Middle frontal gyrus (tissue), 1 donor: Measurements from ENCODE around the gene MAGEA11.
"Not testable (repeated sequence)": the region's sequence is repeated elsewhere in the genome, so short reads cannot be mapped to it uniquely, and the experiment has no call there.

Experiments used
- DNase-seq: peaks from one replicate; pipeline ENCODE4 v3.0.0-alpha.2; 2015; ENCODE audit warnings: low spot score; ENCODE audit errors: extremely low spot score

Gene MAGEA11

GRCh38 chrX:149717803-149718202 lies 5.9 kb downstream of the MAGEA11 start:
- no peak for DNase-seq

- no peak for DNase-seq
Measured at GRCh38 chrX:149718757-149719156, 6.9 kb downstream of the MAGEA11 start.

- DNase-seq: no peak
Measured at GRCh38 chrX:149720021-149720689, 8.3 kb downstream of the MAGEA11 start.

GRCh38 chrX:149721241-149721640 lies 9.4 kb downstream of the MAGEA11 start:
- DNase-seq: not testable (repeated sequence)

GRCh38 chrX:149721778-149722177 lies 9.9 kb downstream of the MAGEA11 start:
- DNase-seq: no peak

- not testable (repeated sequence) for DNase-seq
Measured at GRCh38 chrX:149723583-149724118, 11.8 kb downstream of the MAGEA11 start.

GRCh38 chrX:149727308-149727707 lies 15.4 kb downstream of the MAGEA11 start:
- DNase-seq: not testable (repeated sequence)

GRCh38 chrX:149742269-149742668 lies 30.4 kb downstream of the MAGEA11 start:
- DNase-seq: not testable (repeated sequence)

GRCh38 chrX:149746390-149747007 lies 34.6 kb downstream of the MAGEA11 start:
- not testable (repeated sequence) for DNase-seq

- DNase-seq: no peak
Measured at GRCh38 chrX:149757206-149758067, 45.6 kb downstream of the MAGEA11 start.

GRCh38 chrX:149758068-149758714 lies 46.3 kb downstream of the MAGEA11 start:
- DNase-seq: no peak

- DNase-seq: not testable (repeated sequence)
Measured at GRCh38 chrX:149758715-149759078, 46.8 kb downstream of the MAGEA11 start.

GRCh38 chrX:149759824-149760223 lies 48.0 kb downstream of the MAGEA11 start:
- DNase-seq: no peak

- no peak for DNase-seq
Measured at GRCh38 chrX:149760965-149761364, 49.1 kb downstream of the MAGEA11 start.

GRCh38 chrX:149761858-149762674 lies 50.2 kb downstream of the MAGEA11 start:
- DNase-seq: not testable (repeated sequence)

GRCh38 chrX:149762696-149763614 lies 51.1 kb downstream of the MAGEA11 start:
- no peak for DNase-seq
